Mesodermal cell (in vitro differentiated cells): ENCODE measurements around the gene ZFR. TPM values are rescaled to one million over a fixed set of nuclear protein-coding genes. Genes with fewer than 3 reads are reported as not detected.

Source experiments
- H3K27ac ChIP-seq: 2 replicates; pipeline ENCODE4 v1.7.0; 2013; ENCODE audit warnings: mild to moderate bottlenecking, low read depth, low read length, moderate library complexity; ENCODE audit not compliant: severe bottlenecking
- H3K36me3 ChIP-seq: 2 replicates; pipeline ENCODE4 v1.7.1; 2013; ENCODE audit warnings: mild to moderate bottlenecking, low read length, moderate library complexity; ENCODE audit not compliant: control insufficient read depth, insufficient read depth
- H3K4me1 ChIP-seq: one replicate; pipeline ENCODE4 v1.7.1; 2013; ENCODE audit warnings: mild to moderate bottlenecking, low read length; ENCODE audit not compliant: insufficient read depth, control insufficient read depth, poor library complexity, severe bottlenecking
- H3K4me3 ChIP-seq: 2 replicates; pipeline ENCODE4 v1.7.0; 2013; ENCODE audit warnings: low read length, control low read depth, mild to moderate bottlenecking; ENCODE audit not compliant: insufficient read depth, poor library complexity, severe bottlenecking; ENCODE audit errors: extremely low read depth
- H3K9me3 ChIP-seq: 2 replicates; pipeline ENCODE4 v1.7.1; 2013; ENCODE audit warnings: mild to moderate bottlenecking, low read length, moderate library complexity; ENCODE audit not compliant: control insufficient read depth
- WGBS, 2 experiments: methylation state at CpG; one replicate each; pipeline ENCODE4 v1.1.5; 2013; ENCODE audit warnings: missing lambda C conversion rate in 2 of 2; ENCODE audit not compliant: insufficient coverage in 2 of 2; 5-methylcytosine and 5-hydroxymethylcytosine counted together
- polyA plus RNA-seq, 2 experiments: library from polyadenylated mRNA; stranded (reverse); fragments of 50-300 nt; gene quantifications; one replicate each; pipeline ENCODE4 v1.2.3, GENCODE V29; 2013

Gene ZFR
- polyA plus RNA-seq (2013, experiment 1 of 2): 86.5 TPM
- 80.6 TPM for polyA plus RNA-seq (2013, experiment 2 of 2)

GRCh38 chr5:32444431-32445286 is at the start of gene ZFR:
Gene ZFR (minus strand): TSS chr5:32444740. CDS start chr5:32444658, 82 bp downstream.
- H3K36me3 ChIP-seq: peaks cover 20% of the 10 kb centered on the region
- H3K27ac ChIP-seq: peak within 1 kb of the TSS; percentile 77
- WGBS, 2 experiments: 0 to 4% methylated on average over 26 to 39 of the region's 70 CpGs
- H3K4me3 ChIP-seq: peak within 1 kb of the TSS; percentile 75
- H3K9me3 ChIP-seq: no peaks in the 10 kb centered on the region
- peaks cover 9% of the 10 kb centered on the region for H3K4me1 ChIP-seq

GRCh38 chr5:32490972-32491557 is 46.5 kb upstream of the ZFR start:
- 81 to 92% methylated on average over 2 to 4 of the region's 6 CpGs for WGBS, 2 experiments
- H3K27ac ChIP-seq: no peak overlapping the region
- H3K9me3 ChIP-seq: no peaks in the 10 kb centered on the region
- no peaks in the 10 kb centered on the region for H3K36me3 ChIP-seq
- no peak overlapping the region for H3K4me3 ChIP-seq
- no peaks in the 10 kb centered on the region for H3K4me1 ChIP-seq

- 77 to 78% methylated on average over 4 of the region's 10 CpGs for WGBS, 2 experiments
- H3K4me3 ChIP-seq: no peak overlapping the region
- no peaks in the 10 kb centered on the region for H3K4me1 ChIP-seq
- H3K36me3 ChIP-seq: no peaks in the 10 kb centered on the region
- H3K9me3 ChIP-seq: no peaks in the 10 kb centered on the region
- H3K27ac ChIP-seq: no peak overlapping the region
These were observed 45.4 kb upstream of the ZFR start for GRCh38 chr5:32489791-32490562.

GRCh38 chr5:32487424-32487823 is 42.9 kb upstream of the ZFR start:
- WGBS, 2 experiments: 81 to 94% methylated on average over 4 of the region's 5 CpGs
- Histone ChIP-seq H3K36me3 (no peaks in the 10 kb centered on the region), H3K9me3 (no peaks in the 10 kb centered on the region), H3K4me1 (no peaks in the 10 kb centered on the region), H3K4me3 (no peak overlapping the region), H3K27ac (no peak overlapping the region)

GRCh38 chr5:32487008-32487407 is 42.5 kb upstream of the ZFR start:
- Histone ChIP-seq H3K4me1 (no peaks in the 10 kb centered on the region), H3K9me3 (no peaks in the 10 kb centered on the region)
- WGBS, 2 experiments: 100% methylated on average over 2 to 3 of the region's 3 CpGs

GRCh38 chr5:32482193-32482592 is 37.7 kb upstream of the ZFR start:
- H3K4me3 ChIP-seq: no peak overlapping the region
- 78 to 98% methylated on average over 2 of the region's 2 CpGs for WGBS, 2 experiments
- no peaks in the 10 kb centered on the region for H3K4me1 ChIP-seq
- H3K9me3 ChIP-seq: no peaks in the 10 kb centered on the region
- no peak overlapping the region for H3K27ac ChIP-seq
- H3K36me3 ChIP-seq: no peaks in the 10 kb centered on the region

More at GRCh38 chr5:32487008-32487407, 42.5 kb upstream of the ZFR start:
- H3K36me3 ChIP-seq: no peaks in the 10 kb centered on the region
- H3K4me3 ChIP-seq: no peak overlapping the region
- no peak overlapping the region for H3K27ac ChIP-seq

- Histone ChIP-seq H3K9me3 (no peaks in the 10 kb centered on the region), H3K4me1 (no peaks in the 10 kb centered on the region), H3K27ac (no peak overlapping the region), H3K4me3 (no peak overlapping the region), H3K36me3 (no peaks in the 10 kb centered on the region)
- WGBS, 2 experiments: 76 to 93% methylated on average over 4 of the region's 4 CpGs
These were observed 34.6 kb upstream of the ZFR start for GRCh38 chr5:32479096-32479495.

GRCh38 chr5:32476891-32477290 is 32.4 kb upstream of the ZFR start:
- WGBS, 2 experiments: 50 to 100% methylated on average over 1 of the region's 1 CpG
- no peaks in the 10 kb centered on the region for H3K36me3 ChIP-seq
- H3K27ac ChIP-seq: no peak overlapping the region

GRCh38 chr5:32475334-32476097 is 31.0 kb upstream of the ZFR start:
- WGBS, 2 experiments: 65 to 83% methylated on average over 4 of the region's 6 CpGs
- no peaks in the 10 kb centered on the region for H3K9me3 ChIP-seq
- H3K36me3 ChIP-seq: no peaks in the 10 kb centered on the region
- H3K4me3 ChIP-seq: no peak overlapping the region
- H3K4me1 ChIP-seq: no peaks in the 10 kb centered on the region
- H3K27ac ChIP-seq: no peak overlapping the region

More at GRCh38 chr5:32476891-32477290, 32.4 kb upstream of the ZFR start:
- H3K4me1 ChIP-seq: no peaks in the 10 kb centered on the region
- no peak overlapping the region for H3K4me3 ChIP-seq
- no peaks in the 10 kb centered on the region for H3K9me3 ChIP-seq

GRCh38 chr5:32474209-32474854 is 29.8 kb upstream of the ZFR start:
- no peak overlapping the region for H3K4me3 ChIP-seq
- H3K36me3 ChIP-seq: no peaks in the 10 kb centered on the region
- H3K4me1 ChIP-seq: no peaks in the 10 kb centered on the region
- 75 to 79% methylated on average over 6 to 7 of the region's 9 CpGs for WGBS, 2 experiments
- no peaks in the 10 kb centered on the region for H3K9me3 ChIP-seq
- peak overlapping the region; percentile 36 for H3K27ac ChIP-seq
